CD4-positive, alpha-beta memory T cell (primary cell): ENCODE measurements around the gene GKAP1. TPM values are rescaled to one million over a fixed set of nuclear protein-coding genes. Genes with fewer than 3 reads are reported as not detected.
"Not testable (repeated sequence)": the region's sequence is repeated elsewhere in the genome, so short reads cannot be mapped to it uniquely, and the experiment has no call there.

Experiments used
- CTCF ChIA-PET: fragments of 350-600 bp; sonication (Branson Sonifier 250); formaldehyde crosslinking; loops from one replicate; lab custom pipeline; 2021; ENCODE audit warnings: inconsistent platforms; ENCODE audit not compliant: partially characterized antibody; lab: Charles Lee
- POLR2A ChIA-PET: fragments of 350-600 bp; sonication (Branson Sonifier 250); formaldehyde crosslinking; loops from one replicate; lab custom pipeline; 2021; ENCODE audit not compliant: partially characterized antibody; lab: Charles Lee
- DNase-seq, 5 donors: peaks; one replicate each; pipeline versions ENCODE4 v3.0.0 to v3.0.0-alpha.2; 2020 to 2022; ENCODE audit warnings: mixed read lengths in 1 of 5
- H3K27ac ChIP-seq: one replicate; pipeline ENCODE4 v1.7.0; 2013; ENCODE audit warnings: low read depth, low read length
- H3K27me3 ChIP-seq: 2 replicates; pipeline ENCODE4 v1.7.0; 2013; ENCODE audit warnings: mild to moderate bottlenecking, low read length, moderate library complexity; ENCODE audit not compliant: insufficient read depth
- H3K36me3 ChIP-seq: 2 replicates; pipeline ENCODE4 v1.7.0; 2013; ENCODE audit warnings: mild to moderate bottlenecking, low read length, moderate library complexity; ENCODE audit not compliant: insufficient read depth
- H3K4me1 ChIP-seq: 2 replicates; pipeline ENCODE4 v1.7.0; 2013; ENCODE audit warnings: mild to moderate bottlenecking, low read length, moderate library complexity; ENCODE audit not compliant: insufficient read depth
- H3K4me3 ChIP-seq, 2 donors: one replicate each; pipeline ENCODE4 v1.7.0; 2013; ENCODE audit warnings: low read length in 2 of 2, mild to moderate bottlenecking in 1 of 2
- H3K9me3 ChIP-seq, 2 donors: one replicate each; pipeline ENCODE4 v1.7.0; 2013; ENCODE audit warnings: low read length in 2 of 2, control low read depth in 1 of 2; ENCODE audit not compliant: control insufficient read depth in 1 of 2
- H3K27ac Mint-ChIP-seq, 7 donors: one replicate each; pipeline ENCODE4 v1.8.0; 2020 to 2021; ENCODE audit warnings: mixed read lengths in 7 of 7, mild to moderate bottlenecking in 6 of 7, inconsistent platforms in 3 of 7, moderate library complexity in 3 of 7
- H3K27me3 Mint-ChIP-seq, 2 donors: one replicate each; pipeline ENCODE4 v1.8.0; 2020 to 2021; ENCODE audit warnings: mixed read lengths in 2 of 2
- H3K36me3 Mint-ChIP-seq, 2 donors: one replicate each; pipeline ENCODE4 v1.8.0; 2020 to 2021; ENCODE audit warnings: mixed read lengths in 2 of 2, inconsistent platforms in 1 of 2, mild to moderate bottlenecking in 1 of 2
- H3K4me1 Mint-ChIP-seq, 4 donors: one replicate each; pipeline ENCODE4 v1.8.0; 2020 to 2021; ENCODE audit warnings: mixed read lengths in 4 of 4, mild to moderate bottlenecking in 1 of 4
- H3K4me3 Mint-ChIP-seq, 8 donors: one replicate each; pipeline ENCODE4 v1.8.0; 2020 to 2021; ENCODE audit warnings: mixed read lengths in 8 of 8, mild to moderate bottlenecking in 7 of 8, moderate library complexity in 6 of 8, inconsistent platforms in 3 of 8
- H3K9me3 Mint-ChIP-seq, 8 donors: one replicate each; pipeline ENCODE4 v1.8.0; 2020 to 2021; ENCODE audit warnings: mixed read lengths in 8 of 8, mild to moderate bottlenecking in 5 of 8, inconsistent platforms in 3 of 8, moderate library complexity in 1 of 8
- intact Hi-C: fragments of 100-400 bp; cut with micrococcal nuclease; formaldehyde crosslinking; loops from one replicate; pipeline ENCODE4 v1.15.1; 2023
- polyA plus RNA-seq, 2 donors: library from polyadenylated mRNA; unstranded; fragments of 300-500 nt; fragmentation: Illumina TruSeq; gene quantifications; one replicate each; pipeline ENCODE4 v1.2.3, GENCODE V29; 2021
- total RNA-seq, 2 experiments: library from RNA; stranded (reverse); gene quantifications; one replicate each; pipeline ENCODE4 v1.2.3, GENCODE V29; 2021

Gene GKAP1
- total and polyA plus RNA-seq, 4 experiments from 2014 or later, result 3.3 to 13.1 (median 9.0) TPM

GRCh38 chr9:83708515-83709158 lies 108.9 kb downstream of the GKAP1 start:
- Mint-ChIP-seq H3K27ac (peak overlapping the region; percentile 99 to 100 (median 100)), H3K36me3 (peaks cover 5 to 16% of the 10 kb centered on the region in 2 donors), H3K4me3 (peak overlapping the region; percentile 87 to 99 (median 92)), H3K9me3 (peaks cover 0 to 2% (median 0%) of the 10 kb centered on the region in 8 donors), H3K27me3 (no peaks in the 10 kb centered on the region), H3K4me1 (peaks cover 30 to 43% (median 35%) of the 10 kb centered on the region in 4 donors)
- no peaks in the 10 kb centered on the region for H3K36me3 ChIP-seq
- H3K9me3 ChIP-seq, result no peaks in the 10 kb centered on the region
- CTCF ChIA-PET, result interaction anchor here (0.7 to 4.1 kb wide), 9 partner anchors 10 to 269 kb away, joined by 3 to 20 read pairs (median 5); no protein-coding TSS in a partner anchor
- peak overlapping the region; percentile 98 for H3K27ac ChIP-seq
- intact Hi-C loops, result loop anchor here (1.0 to 5.0 kb wide), 4 partner anchors 41 to 272 kb away; partner anchors contain the start of genes GKAP1, HNRNPK and RMI1
- peak in 1 of 5 donors; percentile 56 for DNase-seq
- H3K4me3 ChIP-seq, result peak overlapping the region; percentile 94 to 97
- H3K27me3 ChIP-seq, result no peaks in the 10 kb centered on the region
- POLR2A ChIA-PET, result interaction anchor here (0.8 to 3.5 kb wide), 19 partner anchors 9 to 585 kb away, joined by 3 to 59 read pairs (median 8); partner anchors contain the start of genes HNRNPK, IDNK, KIF27 and RMI1
- H3K4me1 ChIP-seq, result peaks cover 35% of the 10 kb centered on the region

GRCh38 chr9:83707768-83708514 lies 109.6 kb downstream of the GKAP1 start, which contains the start of gene UBQLN1:
TSS of gene UBQLN1 (minus strand) at chr9:83707958. CDS start at chr9:83707679, 279 bp downstream.
- ChIA-PET POLR2A (interaction anchor here (0.8 to 3.5 kb wide), 26 partner anchors 8 to 586 kb away, joined by 3 to 59 read pairs (median 5); partner anchors contain the start of genes HNRNPK, IDNK, KIF27 and RMI1), CTCF (interaction anchor here (0.7 to 4.1 kb wide), 12 partner anchors 9 to 270 kb away, joined by 3 to 20 read pairs (median 4); partner anchors contain the start of gene KIF27)
- peak; percentile 93 to 98 (median 95) for DNase-seq
- Mint-ChIP-seq H3K27ac (peak within 1 kb of the TSS; percentile 99 to 100 (median 100)), H3K4me3 (peak within 1 kb of the TSS; percentile 87 to 99 (median 92)), H3K9me3 (peaks cover 0 to 2% (median 0%) of the 10 kb centered on the region in 8 donors), H3K4me1 (peaks cover 30 to 45% (median 38%) of the 10 kb centered on the region in 4 donors), H3K36me3 (peaks cover 5 to 16% of the 10 kb centered on the region in 2 donors), H3K27me3 (no peaks in the 10 kb centered on the region)
- H3K27ac ChIP-seq, result peak within 1 kb of the TSS; percentile 98
- intact Hi-C loops, result loop anchor here (1.0 to 5.0 kb wide), 5 partner anchors 41 to 272 kb away; partner anchors contain the start of genes GKAP1, HNRNPK, IDNK and RMI1
- H3K4me1 ChIP-seq, result peaks cover 42% of the 10 kb centered on the region
- H3K27me3 ChIP-seq, result no peaks in the 10 kb centered on the region
- H3K4me3 ChIP-seq, result peak within 1 kb of the TSS; percentile 94 to 97
- no peaks in the 10 kb centered on the region for H3K9me3 ChIP-seq
- no peaks in the 10 kb centered on the region for H3K36me3 ChIP-seq

- Histone ChIP-seq H3K4me3 (peak overlapping the region; percentile 47 to 97), H3K9me3 (no peaks in the 10 kb centered on the region), H3K36me3 (no peaks in the 10 kb centered on the region), H3K4me1 (peaks cover 47% of the 10 kb centered on the region), H3K27me3 (no peaks in the 10 kb centered on the region), H3K27ac (peak overlapping the region; percentile 98)
- intact Hi-C loops, result loop anchor here (1.0 to 5.0 kb wide), 2 partner anchors 40 to 84 kb away; partner anchors contain the start of gene IDNK
- peak overlapping the region; percentile 99 to 100 (median 100) for H3K27ac Mint-ChIP-seq
- H3K27me3 Mint-ChIP-seq, result no peaks in the 10 kb centered on the region
- peaks cover 0 to 2% (median 0%) of the 10 kb centered on the region in 8 donors for H3K9me3 Mint-ChIP-seq
- ChIA-PET CTCF (interaction anchor here (0.8 to 2.4 kb wide), 9 partner anchors 9 to 214 kb away, joined by 3 to 20 read pairs (median 4); partner anchors contain the start of gene KIF27), POLR2A (interaction anchor here (0.8 to 3.5 kb wide), 24 partner anchors 8 to 586 kb away, joined by 3 to 59 read pairs (median 5); partner anchors contain the start of genes HNRNPK, IDNK, KIF27 and RMI1)
- H3K36me3 Mint-ChIP-seq, result peaks cover 5 to 19% of the 10 kb centered on the region in 2 donors
- peak overlapping the region; percentile 87 to 99 (median 92) for H3K4me3 Mint-ChIP-seq
- peaks cover 34 to 48% (median 41%) of the 10 kb centered on the region in 4 donors for H3K4me1 Mint-ChIP-seq
- DNase-seq, result no peak
These were observed 110.1 kb downstream of the GKAP1 start for GRCh38 chr9:83707518-83707767.

GRCh38 chr9:83706676-83707517 lies 110.7 kb downstream of the GKAP1 start:
- peak overlapping the region; percentile 98 for H3K27ac ChIP-seq
- H3K27ac Mint-ChIP-seq, result peak overlapping the region; percentile 99 to 100 (median 99)
- intact Hi-C loops, result loop anchor here (1.0 to 5.0 kb wide), 2 partner anchors 40 to 84 kb away; partner anchors contain the start of gene IDNK
- peak; percentile 57 to 77 (median 66) for DNase-seq
- no peaks in the 10 kb centered on the region for H3K27me3 ChIP-seq
- peaks cover 38 to 53% (median 46%) of the 10 kb centered on the region in 4 donors for H3K4me1 Mint-ChIP-seq
- POLR2A ChIA-PET, result interaction anchor here (0.8 to 3.5 kb wide), 22 partner anchors 10 to 587 kb away, joined by 3 to 59 read pairs (median 5); partner anchors contain the start of genes HNRNPK, IDNK, KIF27 and RMI1
- peaks cover 52% of the 10 kb centered on the region for H3K4me1 ChIP-seq
- H3K36me3 Mint-ChIP-seq, result peaks cover 5 to 19% of the 10 kb centered on the region in 2 donors
- peak overlapping the region; percentile 87 to 99 (median 92) for H3K4me3 Mint-ChIP-seq
- peaks cover 0 to 2% (median 0%) of the 10 kb centered on the region in 8 donors for H3K9me3 Mint-ChIP-seq
- H3K36me3 ChIP-seq, result no peaks in the 10 kb centered on the region
- no peaks in the 10 kb centered on the region for H3K27me3 Mint-ChIP-seq
- H3K4me3 ChIP-seq, result peak overlapping the region; percentile 47 to 97
- no peaks in the 10 kb centered on the region for H3K9me3 ChIP-seq
- CTCF ChIA-PET, result interaction anchor here (0.7 to 2.4 kb wide), 9 partner anchors 8 to 215 kb away, joined by 3 to 20 read pairs (median 3); partner anchors contain the start of gene KIF27

- peak; percentile 19 to 47 (median 27) for DNase-seq
These were observed 112.3 kb downstream of the GKAP1 start for GRCh38 chr9:83705219-83705651.

More at GRCh38 chr9:83705219-83705651, 112.3 kb downstream of the GKAP1 start:
- not testable (repeated sequence) for H3K9me3 Mint-ChIP-seq, H3K27ac ChIP-seq, H3K36me3 ChIP-seq, H3K9me3 ChIP-seq, H3K27me3 ChIP-seq, H3K27me3 Mint-ChIP-seq
- POLR2A ChIA-PET, result interaction anchor here (1.5 kb wide), 1 partner anchor 13 kb away, joined by 3 read pairs; no protein-coding TSS in a partner anchor
- Histone ChIP-seq H3K4me1 (peaks cover 68% of the 10 kb centered on the region), H3K4me3 (peak overlapping the region in 1 of 2 donors; percentile 97)
- Mint-ChIP-seq H3K4me1 (peaks cover 52 to 70% (median 60%) of the 10 kb centered on the region in 4 donors), H3K36me3 (peaks cover 5 to 21% of the 10 kb centered on the region in 2 donors), H3K4me3 (peak overlapping the region; percentile 87 to 99 (median 92)), H3K27ac (peak overlapping the region; percentile 98 to 100 (median 99))
- intact Hi-C loops, result loop anchor here (2.0 to 5.0 kb wide), 2 partner anchors 16 to 38 kb away; no protein-coding TSS in a partner anchor
- CTCF ChIA-PET, result interaction anchor here (0.6 kb wide), 1 partner anchor 69 kb away, joined by 3 read pairs; no protein-coding TSS in a partner anchor
